IPS-20b (cell line): ENCODE data around the gene RAD51B.
"Not testable (repeated sequence)": the region's sequence is repeated elsewhere in the genome, so short reads cannot be mapped to it uniquely, and the experiment has no call there.

Experiments
- H3K27ac ChIP-seq: one replicate; pipeline ENCODE4 v1.5.1; 2013; ENCODE audit warnings: low read length
- H3K27me3 ChIP-seq: 2 replicates; pipeline ENCODE4 v1.6.1; 2013; ENCODE audit warnings: mild to moderate bottlenecking, low read length, inconsistent platforms; ENCODE audit not compliant: insufficient read depth
- H3K36me3 ChIP-seq: 2 replicates; pipeline ENCODE4 v1.6.1; 2013; ENCODE audit warnings: low read depth, mild to moderate bottlenecking, inconsistent platforms, low read length, moderate library complexity; ENCODE audit not compliant: insufficient read depth
- H3K4me1 ChIP-seq: 2 replicates; pipeline ENCODE4 v1.6.1; 2013; ENCODE audit warnings: mild to moderate bottlenecking, control low read depth, inconsistent platforms, low read length, moderate library complexity; ENCODE audit not compliant: insufficient read depth
- H3K4me3 ChIP-seq: 2 replicates; pipeline ENCODE4 v1.5.1; 2013; ENCODE audit warnings: mild to moderate bottlenecking, low read length, inconsistent platforms
- H3K9ac ChIP-seq: 2 replicates; pipeline ENCODE4 v1.6.1; 2013; ENCODE audit warnings: low read depth, mild to moderate bottlenecking, inconsistent platforms, low read length, moderate library complexity
- H3K9me3 ChIP-seq: 2 replicates; pipeline ENCODE4 v1.6.1; 2013; ENCODE audit warnings: mild to moderate bottlenecking, low read depth, low read length, inconsistent platforms; ENCODE audit not compliant: insufficient read depth

RAD51B gene

DNA sequence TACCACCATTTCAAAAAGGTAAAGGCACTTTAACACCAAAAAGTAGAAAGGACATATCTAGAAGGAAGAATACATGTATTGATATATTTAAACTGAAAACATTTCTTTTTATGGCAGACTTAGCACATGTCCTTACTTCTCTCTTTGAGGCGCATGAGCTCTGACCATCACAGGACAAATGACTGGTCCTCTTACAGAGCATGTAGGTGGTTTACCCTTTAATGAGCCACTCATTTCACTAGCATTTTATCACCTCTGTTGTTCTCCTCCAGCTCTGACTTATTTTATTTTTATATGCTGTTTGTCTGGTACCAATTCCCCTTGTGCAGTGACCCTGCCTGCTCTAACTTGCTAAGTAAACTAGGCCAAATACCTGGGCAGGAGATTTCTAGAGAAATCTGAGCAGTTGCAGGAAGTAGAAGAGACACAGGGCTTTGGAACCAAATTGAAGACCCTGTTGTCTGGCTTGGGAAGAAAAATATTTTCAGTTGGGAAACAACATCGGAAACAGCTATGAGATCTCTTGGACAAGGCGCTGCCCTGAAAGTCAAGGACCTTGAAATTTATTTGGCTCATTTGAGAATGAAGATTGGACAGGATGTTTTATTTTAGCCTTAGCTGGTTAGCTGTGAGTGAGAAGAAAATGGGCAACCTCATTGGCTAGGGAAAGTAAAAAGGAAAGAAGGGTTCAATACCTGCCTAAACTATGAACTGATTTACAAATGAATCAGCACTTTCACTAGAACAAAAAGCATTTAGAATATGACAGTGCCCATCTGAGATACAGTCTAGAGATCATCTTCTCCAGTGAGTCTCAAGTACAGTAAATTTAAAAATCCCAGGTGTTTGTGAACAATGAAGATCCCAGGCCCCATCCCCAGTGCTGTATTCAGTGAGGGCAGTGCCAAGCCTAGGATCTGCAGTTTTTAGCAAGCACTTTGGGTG, 598.9 kb downstream of the RAD51B start:
- H3K36me3 ChIP-seq, result no peaks in the 10 kb centered on the region
- H3K27me3 ChIP-seq, result no peaks in the 10 kb centered on the region
- H3K4me3 ChIP-seq, result no peak overlapping the region
- H3K9me3 ChIP-seq, result no peaks in the 10 kb centered on the region
- no peak overlapping the region for H3K27ac ChIP-seq
- peaks cover 6% of the 10 kb centered on the region; the same call in 1 of the 2 replicates for H3K4me1 ChIP-seq
- no peak overlapping the region for H3K9ac ChIP-seq

DNA sequence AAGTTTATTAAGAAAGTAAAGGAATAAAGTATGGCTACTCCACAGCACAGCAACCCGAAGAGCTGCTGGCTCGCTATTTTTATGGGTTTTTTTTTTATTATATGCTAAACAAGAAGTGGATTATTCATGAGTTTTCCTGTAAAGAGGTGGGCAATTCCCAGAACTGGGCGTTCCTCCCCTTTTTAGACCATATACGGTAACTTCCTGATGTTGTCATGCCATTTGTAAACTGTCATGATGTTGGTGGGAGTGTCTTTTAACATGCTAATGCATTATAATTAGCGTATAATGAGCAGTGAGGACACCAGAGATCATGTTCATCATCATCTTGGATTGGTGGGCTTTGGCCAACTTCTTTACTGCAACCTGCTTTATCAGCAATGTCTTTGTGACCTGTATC, 600.8 kb downstream of the RAD51B start:
- Histone ChIP-seq H3K36me3 (no peaks in the 10 kb centered on the region), H3K27ac (no peak overlapping the region), H3K9ac (no peak overlapping the region), H3K4me3 (no peak overlapping the region), H3K9me3 (no peaks in the 10 kb centered on the region), H3K4me1 (peaks cover 11% of the 10 kb centered on the region; the same call in 1 of the 2 replicates), H3K27me3 (no peaks in the 10 kb centered on the region)

DNA sequence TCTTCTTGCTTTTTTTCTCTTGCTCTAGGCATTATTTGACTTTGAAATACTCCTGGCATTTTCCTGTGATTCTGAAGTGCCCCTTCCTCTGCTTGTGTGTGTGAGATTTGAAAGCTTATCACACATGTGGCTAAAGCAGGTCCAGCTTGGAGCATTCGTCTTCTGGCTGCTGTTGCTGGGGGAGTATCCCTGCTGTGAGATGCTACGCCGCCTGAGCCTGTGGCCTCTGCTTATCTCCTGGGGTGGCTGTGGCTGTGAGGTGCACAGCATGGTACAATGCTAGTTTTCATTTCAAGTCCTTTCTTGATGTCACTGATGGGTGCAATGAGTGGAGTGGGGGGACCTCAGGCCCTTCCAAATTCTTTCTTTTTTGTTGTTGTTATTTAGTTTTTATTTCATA, 601.5 kb downstream of the RAD51B start:
- H3K9ac ChIP-seq, result no peak overlapping the region
- no peaks in the 10 kb centered on the region for H3K27me3 ChIP-seq
- no peak overlapping the region for H3K27ac ChIP-seq
- no peaks in the 10 kb centered on the region for H3K36me3 ChIP-seq
- H3K4me1 ChIP-seq, result peaks cover 11% of the 10 kb centered on the region; the same call in 1 of the 2 replicates
- H3K9me3 ChIP-seq, result no peaks in the 10 kb centered on the region
- no peak overlapping the region for H3K4me3 ChIP-seq

DNA sequence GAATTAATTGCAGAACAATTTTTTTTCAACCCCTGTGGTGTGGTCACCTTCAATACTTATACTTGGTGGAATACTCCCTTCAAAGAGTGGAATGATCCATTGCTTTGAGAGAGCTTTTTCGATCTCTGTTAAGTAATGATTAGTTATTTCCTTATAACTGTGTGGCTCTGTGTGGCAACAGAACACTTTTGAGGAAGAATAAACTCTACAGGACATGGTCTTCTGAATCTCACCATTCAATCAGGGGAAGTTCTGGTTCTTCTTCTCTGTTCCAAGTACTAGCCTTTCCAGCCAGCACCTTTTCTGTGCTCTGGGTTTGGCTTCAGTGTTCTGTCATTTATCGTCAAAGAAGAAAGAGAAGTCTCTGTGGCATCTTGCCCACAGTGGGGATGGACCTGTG, 604.1 kb downstream of the RAD51B start:
- Histone ChIP-seq H3K9ac (no peak overlapping the region), H3K36me3 (no peaks in the 10 kb centered on the region), H3K27ac (no peak overlapping the region), H3K4me1 (peaks cover 11% of the 10 kb centered on the region; the same call in 1 of the 2 replicates), H3K4me3 (no peak overlapping the region), H3K27me3 (no peaks in the 10 kb centered on the region), H3K9me3 (no peaks in the 10 kb centered on the region)

DNA sequence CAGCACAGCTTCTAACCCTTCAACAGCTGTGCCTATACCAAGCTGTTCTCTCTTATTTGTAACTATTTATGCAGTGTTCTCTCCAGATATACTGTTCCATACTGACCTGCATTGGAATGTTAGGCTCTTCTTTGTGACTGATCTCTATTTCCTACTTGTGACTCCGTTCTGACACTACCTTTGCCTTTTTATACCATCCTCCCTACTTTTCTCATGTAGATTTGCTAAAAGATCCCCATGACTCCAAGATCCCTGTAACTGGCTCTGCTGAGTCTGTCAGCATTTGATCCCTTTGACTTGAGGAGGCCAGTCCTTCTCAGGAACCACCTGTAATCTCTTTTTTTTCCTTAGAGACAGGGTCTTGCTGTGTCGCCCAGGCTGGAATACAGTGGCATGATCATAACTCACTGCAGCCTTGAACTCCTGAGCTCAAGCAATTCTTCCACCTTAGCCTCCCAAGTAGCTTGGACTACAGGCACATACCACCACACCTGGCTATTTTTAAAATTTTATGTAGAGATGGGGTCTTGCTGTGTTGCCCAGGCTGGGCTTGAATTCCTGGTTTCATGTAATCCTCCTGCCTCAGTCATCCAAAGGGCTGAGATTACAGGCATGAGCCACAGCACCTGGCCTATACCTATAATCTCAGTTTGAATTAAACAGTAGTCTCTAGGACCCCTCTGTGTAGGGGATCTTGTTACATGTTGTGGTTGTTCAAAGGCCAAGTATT, 605.0 kb downstream of the RAD51B start:
- H3K27ac ChIP-seq, result no peak overlapping the region
- H3K4me1 ChIP-seq, result peaks cover 11% of the 10 kb centered on the region; the same call in 1 of the 2 replicates
- H3K9ac ChIP-seq, result no peak overlapping the region
- no peak overlapping the region for H3K4me3 ChIP-seq
- no peaks in the 10 kb centered on the region for H3K36me3 ChIP-seq
- no peaks in the 10 kb centered on the region for H3K9me3 ChIP-seq
- H3K27me3 ChIP-seq, result no peaks in the 10 kb centered on the region

DNA sequence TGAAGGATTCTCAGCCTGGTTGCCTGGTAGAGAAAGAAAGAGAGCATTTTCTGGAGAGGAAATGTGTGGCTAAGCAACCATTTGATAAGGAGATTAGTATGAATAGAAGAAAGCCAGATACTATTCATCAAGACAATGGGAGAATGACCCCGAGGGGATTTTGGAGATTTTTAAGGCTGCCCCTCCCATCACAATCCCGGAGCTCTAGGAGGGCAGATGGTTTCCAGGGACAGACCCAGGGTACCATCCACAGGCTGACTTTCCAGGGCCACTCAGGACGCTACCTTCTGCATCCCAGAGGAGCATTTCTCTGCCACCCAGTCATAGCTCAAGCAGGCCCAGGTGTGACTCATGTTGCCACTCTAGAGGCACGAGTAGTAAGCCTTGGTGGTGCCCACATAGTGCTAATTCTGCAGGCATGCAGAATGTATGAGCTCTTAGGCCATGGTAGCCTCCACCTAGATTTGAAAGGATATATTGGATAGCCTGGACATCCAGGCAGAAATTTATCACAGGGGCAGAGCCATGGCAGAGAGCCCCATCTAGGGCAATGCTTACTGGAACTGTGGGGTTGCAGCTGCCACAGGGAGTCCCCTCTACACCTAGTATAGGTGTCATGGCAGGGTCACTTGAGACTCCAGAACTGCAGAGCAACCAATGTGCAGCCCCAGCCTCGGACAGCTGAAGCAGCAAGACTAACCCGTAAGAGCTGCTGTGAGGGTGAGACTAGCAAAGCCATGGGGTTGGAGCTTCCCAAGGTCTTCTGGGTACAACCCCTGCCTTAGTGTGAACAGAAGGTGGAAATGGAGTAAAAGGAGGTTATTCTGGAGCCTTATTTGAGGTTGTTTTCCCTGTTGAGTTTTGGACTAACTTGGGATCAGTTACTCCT, 607.3 kb downstream of the RAD51B start:
- Histone ChIP-seq H3K27ac (no peak overlapping the region), H3K4me3 (no peak overlapping the region), H3K36me3 (no peaks in the 10 kb centered on the region), H3K9me3 (no peaks in the 10 kb centered on the region), H3K4me1 (peaks cover 5% of the 10 kb centered on the region; the same call in 1 of the 2 replicates), H3K27me3 (no peaks in the 10 kb centered on the region), H3K9ac (no peak overlapping the region)

DNA sequence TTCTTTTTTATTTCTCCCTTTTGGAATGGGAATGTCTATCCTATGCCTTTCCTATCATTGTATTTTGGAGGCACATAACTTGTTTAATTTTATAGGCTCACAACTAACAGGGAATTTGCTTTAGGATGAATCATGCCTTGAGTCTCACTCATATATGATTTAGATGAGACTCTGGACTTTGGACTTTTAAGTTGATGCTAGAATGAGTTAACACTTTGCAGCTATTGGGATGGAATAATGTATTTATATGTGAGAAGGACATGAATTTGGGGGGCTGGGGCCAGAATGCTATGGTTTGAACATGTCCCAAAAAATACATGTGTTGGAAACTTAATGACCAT, 607.9 kb downstream of the RAD51B start:
- Histone ChIP-seq H3K27ac (no peak overlapping the region), H3K9ac (no peak overlapping the region)

DNA sequence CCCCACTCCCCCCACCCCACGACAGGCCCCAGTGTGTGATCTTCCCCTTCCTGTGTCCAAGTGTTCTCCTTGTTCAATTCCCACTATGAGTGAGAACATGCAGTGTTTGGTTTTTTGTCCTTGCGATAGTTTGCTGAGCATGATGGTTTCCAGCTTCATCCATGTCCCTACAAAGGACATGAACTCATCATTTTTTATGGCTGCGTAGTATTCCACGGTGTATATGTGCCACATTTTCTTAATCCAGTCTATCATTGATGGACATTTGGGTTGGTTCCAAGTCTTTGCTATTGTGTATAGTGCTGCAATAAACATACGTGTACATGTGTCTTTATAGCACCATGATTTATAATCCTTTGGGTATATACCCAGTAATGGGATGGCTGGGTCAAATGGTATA, 609.3 kb downstream of the RAD51B start:
- not testable (repeated sequence) for H3K9ac ChIP-seq, H3K27ac ChIP-seq, H3K27me3 ChIP-seq, H3K4me1 ChIP-seq, H3K36me3 ChIP-seq, H3K9me3 ChIP-seq, H3K4me3 ChIP-seq

More for the DNA sequence above, 607.9 kb downstream of the RAD51B start:
- Histone ChIP-seq H3K4me1 (peaks cover 5% of the 10 kb centered on the region; the same call in 1 of the 2 replicates), H3K9me3 (no peaks in the 10 kb centered on the region), H3K36me3 (no peaks in the 10 kb centered on the region), H3K27me3 (no peaks in the 10 kb centered on the region), H3K4me3 (no peak overlapping the region)

DNA sequence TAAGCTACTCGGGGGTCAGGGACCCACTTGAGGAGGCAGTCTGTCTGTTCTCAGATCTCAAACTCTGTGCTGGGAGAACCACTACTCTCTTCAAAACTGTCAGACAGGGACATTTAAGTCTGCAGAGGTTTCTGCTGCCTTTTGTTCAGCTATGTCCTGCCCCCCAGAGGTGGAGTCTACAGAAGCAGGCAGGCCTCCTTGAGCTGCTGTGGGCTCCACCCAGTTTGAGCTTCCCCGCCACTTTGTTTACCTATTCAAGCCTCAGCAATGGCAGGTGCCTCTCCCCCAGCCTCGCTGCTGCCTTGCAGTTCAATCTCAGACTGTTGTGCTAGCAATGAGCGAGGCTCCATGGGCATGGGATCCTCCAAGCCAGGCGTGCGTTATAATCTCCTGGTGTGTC, 614.6 kb downstream of the RAD51B start:
- not testable (repeated sequence) for H3K9ac ChIP-seq, H3K4me1 ChIP-seq, H3K27ac ChIP-seq, H3K9me3 ChIP-seq, H3K36me3 ChIP-seq, H3K4me3 ChIP-seq, H3K27me3 ChIP-seq

DNA sequence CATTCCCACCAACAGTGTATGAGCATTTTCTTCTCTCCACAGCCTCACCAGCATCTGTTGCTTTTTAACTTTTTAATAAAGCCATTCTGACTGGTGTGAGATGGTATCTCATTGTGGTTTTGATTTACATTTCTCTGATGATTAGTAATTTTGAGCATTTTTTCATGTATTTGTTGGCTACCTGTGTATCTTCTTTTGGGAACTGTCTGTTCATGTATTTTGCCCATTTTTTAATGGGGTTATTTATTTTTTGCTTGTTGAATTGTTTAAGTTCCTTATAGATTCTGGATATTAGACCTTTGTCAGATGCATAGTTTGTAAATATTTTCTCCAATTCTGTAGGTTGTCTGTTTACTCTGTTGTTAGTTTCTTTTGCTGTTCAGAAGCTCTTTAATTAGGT, 616.1 kb downstream of the RAD51B start:
- not testable (repeated sequence) for H3K4me1 ChIP-seq, H3K4me3 ChIP-seq

DNA sequence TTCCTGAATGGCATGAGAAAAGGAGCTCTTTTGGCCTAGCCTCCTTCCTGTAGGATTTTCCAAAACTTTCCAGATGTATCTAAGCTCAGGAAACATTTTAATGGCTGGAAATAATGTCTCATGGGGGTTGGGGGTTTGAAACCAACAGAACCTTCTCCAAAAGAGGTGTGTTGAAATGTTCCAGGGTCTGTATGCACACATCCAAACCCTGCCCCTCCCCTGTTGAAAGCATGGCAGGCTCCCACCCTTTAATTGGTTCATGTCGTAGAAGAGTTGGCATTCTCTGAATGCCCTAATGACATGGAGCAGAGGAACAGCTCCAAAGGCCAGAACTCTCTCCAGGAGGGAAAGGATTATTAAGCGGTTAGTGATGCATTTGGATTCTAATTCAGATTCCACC, 620.1 kb downstream of the RAD51B start:
- no peak overlapping the region for H3K27ac ChIP-seq
- no peaks in the 10 kb centered on the region; the same call in 1 of the 2 replicates for H3K9me3 ChIP-seq
- H3K4me1 ChIP-seq, result peaks cover 2% of the 10 kb centered on the region; the same call in 1 of the 2 replicates
- no peak overlapping the region for H3K4me3 ChIP-seq
- no peaks in the 10 kb centered on the region for H3K27me3 ChIP-seq
- H3K9ac ChIP-seq, result no peak overlapping the region
- no peaks in the 10 kb centered on the region for H3K36me3 ChIP-seq

More for the DNA sequence above, 616.1 kb downstream of the RAD51B start:
- not testable (repeated sequence) for H3K9ac ChIP-seq, H3K27me3 ChIP-seq, H3K9me3 ChIP-seq, H3K27ac ChIP-seq, H3K36me3 ChIP-seq
